NT2/D1 (cell line): ENCODE measurements around the gene COMT.

ENCODE experiments used
- YY1 ChIP-seq: IDR thresholded peaks from 2 replicates; pipeline ENCODE4 v1.6.1; 2011; ENCODE audit not compliant: insufficient read length, insufficient read depth
- ZNF274 ChIP-seq: IDR thresholded peaks from 2 replicates; pipeline ENCODE4 v1.6.1; 2011; ENCODE audit warnings: mild to moderate bottlenecking, low read depth, low read length

GRCh38 chr22:20013382-20013871 lies 71.9 kb downstream of the COMT start:
- no peak for TF ChIP-seq YY1
- TF ChIP-seq ZNF274 = no peak
